ENCODE data around the gene MEST. TPM values are rescaled to one million over a fixed set of nuclear protein-coding genes. Genes with fewer than 3 reads are reported as not detected.

MEST gene
- total RNA-seq, 1 donor from 2014 or later, result 572 TPM

GRCh38 chr7:130452951-130453350, 38.9 kb upstream of the MEST start:
- no peaks in the 10 kb centered on the region for H3K9me3 Mint-ChIP-seq
- H3K27ac Mint-ChIP-seq, result no peak overlapping the region
- H3K36me3 Mint-ChIP-seq, result no peaks in the 10 kb centered on the region
- TF ChIP-seq, protein P1, sequence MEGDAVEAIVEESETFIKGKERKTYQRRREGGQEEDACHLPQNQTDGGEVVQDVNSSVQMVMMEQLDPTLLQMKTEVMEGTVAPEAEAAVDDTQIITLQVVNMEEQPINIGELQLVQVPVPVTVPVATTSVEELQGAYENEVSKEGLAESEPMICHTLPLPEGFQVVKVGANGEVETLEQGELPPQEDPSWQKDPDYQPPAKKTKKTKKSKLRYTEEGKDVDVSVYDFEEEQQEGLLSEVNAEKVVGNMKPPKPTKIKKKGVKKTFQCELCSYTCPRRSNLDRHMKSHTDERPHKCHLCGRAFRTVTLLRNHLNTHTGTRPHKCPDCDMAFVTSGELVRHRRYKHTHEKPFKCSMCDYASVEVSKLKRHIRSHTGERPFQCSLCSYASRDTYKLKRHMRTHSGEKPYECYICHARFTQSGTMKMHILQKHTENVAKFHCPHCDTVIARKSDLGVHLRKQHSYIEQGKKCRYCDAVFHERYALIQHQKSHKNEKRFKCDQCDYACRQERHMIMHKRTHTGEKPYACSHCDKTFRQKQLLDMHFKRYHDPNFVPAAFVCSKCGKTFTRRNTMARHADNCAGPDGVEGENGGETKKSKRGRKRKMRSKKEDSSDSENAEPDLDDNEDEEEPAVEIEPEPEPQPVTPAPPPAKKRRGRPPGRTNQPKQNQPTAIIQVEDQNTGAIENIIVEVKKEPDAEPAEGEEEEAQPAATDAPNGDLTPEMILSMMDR (conservative IDR thresholded peaks at IDR 0.05), result no peak
- no peaks in the 10 kb centered on the region for H3K4me1 Mint-ChIP-seq (ENCODE audit: unreplicated experiment)
- no peaks in the 10 kb centered on the region for H3K27me3 Mint-ChIP-seq
- no peak overlapping the region for H3K4me3 Mint-ChIP-seq
- no peak for DNase-seq (ENCODE audit: extremely low spot score, unreplicated experiment)

DNA sequence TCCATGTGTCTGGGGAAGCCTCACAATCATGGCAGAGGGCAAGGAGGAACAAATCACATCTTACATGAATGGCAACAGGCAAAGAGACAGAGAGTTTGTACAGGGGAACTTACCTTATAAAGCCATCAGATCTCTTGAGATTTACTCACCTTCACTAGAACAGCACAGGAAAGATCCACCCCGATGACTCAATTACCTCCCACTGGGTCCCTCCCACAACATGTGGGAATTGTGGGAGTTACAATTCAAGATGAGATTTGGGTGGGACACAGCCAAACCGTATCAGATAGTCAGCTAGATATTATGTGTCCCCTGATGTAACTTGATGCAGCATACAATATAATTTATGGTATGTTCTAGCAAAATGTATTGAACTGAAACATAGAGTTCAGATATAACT, 36.9 kb upstream of the MEST start:
- no peak overlapping the region for H3K4me3 Mint-ChIP-seq
- H3K4me1 Mint-ChIP-seq (ENCODE audit: unreplicated experiment), result no peaks in the 10 kb centered on the region
- no peaks in the 10 kb centered on the region for H3K36me3 Mint-ChIP-seq
- DNase-seq (ENCODE audit: extremely low spot score, unreplicated experiment), result no peak
- no peaks in the 10 kb centered on the region for H3K27me3 Mint-ChIP-seq
- no peaks in the 10 kb centered on the region for H3K9me3 Mint-ChIP-seq
- H3K27ac Mint-ChIP-seq, result no peak overlapping the region
- TF ChIP-seq, protein P1 (conservative IDR thresholded peaks at IDR 0.05), result no peak

DNA sequence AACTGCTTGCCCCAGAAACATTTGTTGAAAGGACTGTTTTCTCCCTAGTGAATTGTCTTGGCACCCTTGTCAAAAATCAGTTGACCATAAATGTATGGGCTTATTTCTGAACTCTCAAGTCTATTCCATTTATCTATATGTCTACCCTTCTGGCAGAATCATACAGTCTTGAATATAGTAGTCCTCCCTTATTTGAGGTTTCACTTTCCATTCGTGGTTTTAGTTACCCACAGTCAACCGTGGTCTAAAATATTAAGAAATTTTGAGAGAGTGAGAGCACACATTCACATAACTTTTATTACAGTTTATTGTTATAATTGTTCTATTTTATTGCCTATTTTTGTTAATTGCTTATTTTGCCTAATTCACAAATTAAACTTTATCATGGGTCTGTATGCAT, 33.6 kb upstream of the MEST start:
- TF ChIP-seq, protein P1 (conservative IDR thresholded peaks at IDR 0.05), result no peak
- H3K4me3 Mint-ChIP-seq, result no peak overlapping the region
- H3K9me3 Mint-ChIP-seq, result no peaks in the 10 kb centered on the region
- H3K27ac Mint-ChIP-seq, result no peak overlapping the region
- no peaks in the 10 kb centered on the region for H3K4me1 Mint-ChIP-seq (ENCODE audit: unreplicated experiment)
- H3K27me3 Mint-ChIP-seq, result no peaks in the 10 kb centered on the region
- DNase-seq (ENCODE audit: extremely low spot score, unreplicated experiment), result no peak
- no peaks in the 10 kb centered on the region for H3K36me3 Mint-ChIP-seq

DNA sequence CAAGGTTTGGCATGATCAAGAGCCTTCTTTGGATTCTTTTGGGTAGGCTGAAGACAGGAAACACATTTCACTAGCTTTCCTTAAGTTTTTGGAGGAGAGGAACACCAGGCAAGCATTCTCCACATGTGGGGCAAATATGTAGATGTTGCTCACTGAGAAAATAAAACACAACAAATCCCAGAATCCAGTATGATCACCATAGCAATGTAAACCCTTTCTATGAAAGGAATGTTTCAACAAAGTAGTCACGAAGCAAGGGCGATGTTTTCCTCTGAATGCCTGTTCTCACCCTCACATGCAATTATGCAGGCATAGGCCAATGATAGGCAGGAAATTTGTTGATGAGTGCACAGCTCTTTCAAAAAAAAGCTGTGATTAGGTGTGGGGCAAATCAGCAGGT, 30.6 kb upstream of the MEST start:
- Mint-ChIP-seq H3K36me3 (no peaks in the 10 kb centered on the region), H3K27me3 (no peaks in the 10 kb centered on the region), H3K27ac (no peak overlapping the region), H3K9me3 (peaks cover 4% of the 10 kb centered on the region), H3K4me3 (no peak overlapping the region), H3K4me1 (ENCODE audit: unreplicated experiment) (no peaks in the 10 kb centered on the region)
- no peak for DNase-seq (ENCODE audit: extremely low spot score, unreplicated experiment)
- TF ChIP-seq, protein P1 (conservative IDR thresholded peaks at IDR 0.05), result no peak

DNA sequence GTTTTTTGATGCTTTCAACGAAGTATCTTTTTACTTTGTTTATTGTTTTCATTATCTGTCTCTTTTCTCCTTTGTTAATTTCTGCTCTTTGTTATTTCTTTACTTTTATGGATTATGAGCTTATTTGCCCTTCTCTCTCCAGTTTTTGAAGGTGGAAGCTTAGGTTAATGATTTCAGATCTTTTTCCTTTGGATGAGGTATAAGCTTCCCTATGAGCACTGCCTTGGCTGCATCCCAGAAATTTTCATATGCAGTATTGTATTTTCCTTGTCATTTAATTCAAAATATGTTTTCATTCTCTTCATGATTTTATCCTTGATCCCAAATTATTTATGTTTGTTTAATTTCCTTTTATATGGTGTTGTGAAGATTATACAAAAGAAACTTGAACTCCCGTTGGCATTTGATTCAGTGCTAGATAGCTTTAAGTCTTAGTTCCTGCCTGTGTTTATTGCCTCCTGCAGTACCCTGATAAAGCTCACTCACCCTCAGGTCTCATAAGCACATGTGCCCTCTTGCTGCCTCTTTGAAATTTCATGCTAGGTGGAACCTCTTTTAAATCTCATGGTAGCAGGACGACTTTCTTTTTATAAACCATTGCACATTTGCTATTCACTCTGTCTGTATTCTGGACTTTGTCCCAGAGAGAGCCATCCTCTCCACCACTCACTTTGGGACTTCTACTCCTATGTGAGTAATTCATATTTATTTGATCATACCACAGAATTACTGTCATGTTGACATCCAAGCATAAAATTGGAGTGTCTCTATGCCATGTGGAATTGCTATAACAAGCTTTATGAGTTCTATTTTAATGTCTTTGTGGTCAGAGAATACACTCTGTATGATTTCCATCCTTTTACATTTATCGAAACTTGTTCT, 28.1 kb upstream of the MEST start:
- H3K36me3 Mint-ChIP-seq, result no peaks in the 10 kb centered on the region
- TF ChIP-seq, protein P1 (conservative IDR thresholded peaks at IDR 0.05), result no peak
- no peak overlapping the region for H3K27ac Mint-ChIP-seq
- H3K4me3 Mint-ChIP-seq, result no peak overlapping the region
- DNase-seq (ENCODE audit: extremely low spot score, unreplicated experiment), result no peak
- no peaks in the 10 kb centered on the region for H3K4me1 Mint-ChIP-seq (ENCODE audit: unreplicated experiment)
- no peaks in the 10 kb centered on the region for H3K27me3 Mint-ChIP-seq
- peaks cover 4% of the 10 kb centered on the region for H3K9me3 Mint-ChIP-seq
